Ascending aorta (tissue), 2 donors: ENCODE results near the gene CACNA1G. TPM values are rescaled to one million over a fixed set of nuclear protein-coding genes. Genes with fewer than 3 reads are reported as not detected.

Source experiments
- DNase-seq, 2 donors: peaks; one replicate each; pipeline ENCODE4 v3.0.0-alpha.2; 2019; ENCODE audit warnings: low spot score in 2 of 2
- H3K27ac ChIP-seq, 2 donors: fragments of 200-600 bp; sonication (generic); one replicate each; pipeline ENCODE4 v1.5.1; 2016 to 2017; ENCODE audit warnings: mild to moderate bottlenecking in 1 of 2
- H3K27me3 ChIP-seq: fragments of 200-600 bp; sonication (generic); one replicate; pipeline ENCODE4 v1.5.1; 2017
- H3K36me3 ChIP-seq, 2 donors: fragments of 200-600 bp; sonication (generic); one replicate each; pipeline ENCODE4 v1.5.1; 2016
- H3K4me1 ChIP-seq, 2 donors: fragments of 200-600 bp; sonication (generic); one replicate each; pipeline ENCODE4 v1.5.1; 2016 to 2017; ENCODE audit warnings: mild to moderate bottlenecking in 1 of 2
- H3K4me3 ChIP-seq, 2 donors: fragments of 200-600 bp; sonication (generic); one replicate each; pipeline ENCODE4 v1.5.1; 2016 to 2017; ENCODE audit warnings: mild to moderate bottlenecking in 1 of 2
- H3K9me3 ChIP-seq, 2 donors: fragments of 200-600 bp; sonication (generic); one replicate each; pipeline ENCODE4 v1.5.1; 2016
- intact Hi-C: fragments of 100-400 bp; cut with DNase I; formaldehyde crosslinking; loops from one replicate; pipeline ENCODE4 v1.15.1; 2023
- total RNA-seq: library from RNA; depleted of rRNA; stranded (reverse); fragments of >200 nt; gene quantifications from one replicate; pipeline ENCODE4 v1.1.0, GENCODE V29; 2016
- TF ChIP-seq, protein P1 (sequence below), 3 experiments: fragments of 200-600 bp in 2 of 3; fragments of 450-650 bp in 1 of 3; sonication (generic) in 2 of 3; IDR thresholded peaks; one replicate each; pipeline ENCODE4 v1.5.1; 2016 to 2019; ENCODE audit warnings: antibody characterized with exemption in 3 of 3, mild to moderate bottlenecking in 1 of 3, moderate library complexity in 1 of 3

Gene CACNA1G
- total RNA-seq, result 1.2 TPM

DNA sequence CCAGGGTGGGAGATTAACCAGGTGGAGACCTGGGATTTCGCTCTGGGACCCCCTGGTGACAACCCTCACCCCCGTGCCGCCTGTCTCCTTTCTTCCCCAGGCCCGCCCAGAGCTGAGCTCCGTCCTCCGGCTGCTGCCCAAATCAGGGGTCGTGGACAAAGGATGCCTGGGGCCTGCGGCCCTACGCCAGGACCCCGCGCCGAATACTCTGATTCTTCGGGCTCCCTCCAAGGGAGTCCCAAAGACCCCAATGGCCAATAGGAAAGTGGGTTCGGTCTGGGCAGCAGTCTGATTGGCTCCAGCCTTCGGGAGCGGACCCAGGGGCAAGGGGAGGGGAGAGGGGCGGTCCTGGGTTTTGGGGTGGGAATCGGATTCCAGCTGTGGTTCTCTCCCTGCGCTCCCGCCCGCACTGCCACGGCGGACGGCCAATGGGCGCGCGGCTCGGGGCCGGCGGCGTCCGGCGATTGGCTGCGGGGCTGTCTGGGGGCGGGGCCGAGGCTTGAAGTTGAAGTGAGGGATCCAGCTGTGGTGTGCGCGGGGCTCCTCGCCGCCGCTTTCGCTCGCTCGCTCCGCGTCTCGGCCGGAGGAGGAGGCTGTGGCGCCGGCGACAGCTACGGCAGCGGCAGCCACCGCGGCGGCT lies at the start of gene CACNA1G:
Gene CACNA1G (plus strand): TSS at position 531 of the 640 bp plus-strand sequence. CDS start 745 bp downstream, outside the sequence.
- H3K27ac ChIP-seq, result no peak within 1 kb of the TSS
- H3K36me3 ChIP-seq, result peaks cover 4 to 8% of the 10 kb centered on the region in 2 donors
- peak within 1 kb of the TSS; percentile 57 to 74 for H3K4me3 ChIP-seq
- intact Hi-C loops, result loop anchor here (5.0 kb wide), 1 partner anchor 72 kb away; the partner anchor contains the start of gene ABCC3
- peaks cover 10% of the 10 kb centered on the region for H3K27me3 ChIP-seq
- peak; percentile 47 to 95 for DNase-seq
- TF ChIP-seq, protein P1, sequence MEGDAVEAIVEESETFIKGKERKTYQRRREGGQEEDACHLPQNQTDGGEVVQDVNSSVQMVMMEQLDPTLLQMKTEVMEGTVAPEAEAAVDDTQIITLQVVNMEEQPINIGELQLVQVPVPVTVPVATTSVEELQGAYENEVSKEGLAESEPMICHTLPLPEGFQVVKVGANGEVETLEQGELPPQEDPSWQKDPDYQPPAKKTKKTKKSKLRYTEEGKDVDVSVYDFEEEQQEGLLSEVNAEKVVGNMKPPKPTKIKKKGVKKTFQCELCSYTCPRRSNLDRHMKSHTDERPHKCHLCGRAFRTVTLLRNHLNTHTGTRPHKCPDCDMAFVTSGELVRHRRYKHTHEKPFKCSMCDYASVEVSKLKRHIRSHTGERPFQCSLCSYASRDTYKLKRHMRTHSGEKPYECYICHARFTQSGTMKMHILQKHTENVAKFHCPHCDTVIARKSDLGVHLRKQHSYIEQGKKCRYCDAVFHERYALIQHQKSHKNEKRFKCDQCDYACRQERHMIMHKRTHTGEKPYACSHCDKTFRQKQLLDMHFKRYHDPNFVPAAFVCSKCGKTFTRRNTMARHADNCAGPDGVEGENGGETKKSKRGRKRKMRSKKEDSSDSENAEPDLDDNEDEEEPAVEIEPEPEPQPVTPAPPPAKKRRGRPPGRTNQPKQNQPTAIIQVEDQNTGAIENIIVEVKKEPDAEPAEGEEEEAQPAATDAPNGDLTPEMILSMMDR (IDR thresholded peaks at IDR 0.05), result no peak
- no peaks in the 10 kb centered on the region for H3K9me3 ChIP-seq
- H3K4me1 ChIP-seq, result peaks cover 22 to 44% of the 10 kb centered on the region in 2 donors

DNA sequence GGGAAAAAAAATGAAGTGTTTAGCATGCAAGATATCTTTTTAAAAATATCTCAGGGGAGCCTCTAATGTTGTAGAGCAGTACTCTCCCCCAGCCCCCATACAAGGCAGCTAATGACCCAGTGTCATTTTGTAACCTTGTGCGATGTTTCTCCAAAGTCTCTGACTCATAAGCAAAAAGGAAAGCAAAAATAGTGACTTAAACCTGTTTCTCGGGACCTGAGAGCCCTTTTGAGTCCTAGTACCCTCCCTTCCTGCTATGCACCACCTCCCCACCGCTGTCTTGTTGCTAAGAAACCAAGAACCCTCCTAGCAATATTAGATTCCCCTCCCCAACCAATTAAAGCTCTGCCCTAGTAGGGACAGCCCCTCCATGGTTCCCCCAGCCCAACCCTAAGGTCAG lies 49.5 kb upstream of the CACNA1G start:
- TF ChIP-seq, protein P1 (IDR thresholded peaks at IDR 0.05), result no peak
- no peaks in the 10 kb centered on the region for H3K36me3 ChIP-seq
- H3K4me3 ChIP-seq, result no peak overlapping the region
- no peak for DNase-seq
- peaks cover 3 to 4% of the 10 kb centered on the region in 2 donors for H3K4me1 ChIP-seq
- intact Hi-C loops, result no loop called here
- H3K9me3 ChIP-seq, result no peaks in the 10 kb centered on the region
- no peaks in the 10 kb centered on the region for H3K27me3 ChIP-seq
- no peak overlapping the region for H3K27ac ChIP-seq

DNA sequence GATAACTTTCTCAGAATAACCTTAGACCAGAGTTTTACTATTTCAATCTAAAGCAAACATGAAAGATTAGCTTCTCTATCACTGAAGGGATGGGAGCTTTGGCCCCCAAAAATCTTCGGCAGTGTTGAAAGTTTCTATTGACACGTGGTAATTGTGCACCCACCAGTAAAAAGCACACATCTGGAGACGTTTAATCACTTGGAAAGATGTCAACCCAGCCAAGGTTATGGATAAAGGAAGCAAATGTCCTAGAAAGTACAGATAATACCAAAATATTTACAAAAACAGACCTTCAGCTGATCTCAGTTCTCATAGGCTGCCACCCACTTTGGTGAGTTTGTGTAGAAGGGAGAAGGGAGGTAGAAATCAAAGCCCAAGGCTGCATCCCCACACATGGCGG lies 47.0 kb upstream of the CACNA1G start:
- H3K4me1 ChIP-seq, result peaks cover 0 to 3% of the 10 kb centered on the region in 2 donors
- H3K36me3 ChIP-seq, result no peaks in the 10 kb centered on the region
- TF ChIP-seq, protein P1 (IDR thresholded peaks at IDR 0.05), result no peak
- no peak for DNase-seq
- no peaks in the 10 kb centered on the region for H3K27me3 ChIP-seq
- H3K9me3 ChIP-seq, result no peaks in the 10 kb centered on the region
- intact Hi-C loops, result no loop called here
- no peak overlapping the region for H3K4me3 ChIP-seq
- no peak overlapping the region for H3K27ac ChIP-seq

DNA sequence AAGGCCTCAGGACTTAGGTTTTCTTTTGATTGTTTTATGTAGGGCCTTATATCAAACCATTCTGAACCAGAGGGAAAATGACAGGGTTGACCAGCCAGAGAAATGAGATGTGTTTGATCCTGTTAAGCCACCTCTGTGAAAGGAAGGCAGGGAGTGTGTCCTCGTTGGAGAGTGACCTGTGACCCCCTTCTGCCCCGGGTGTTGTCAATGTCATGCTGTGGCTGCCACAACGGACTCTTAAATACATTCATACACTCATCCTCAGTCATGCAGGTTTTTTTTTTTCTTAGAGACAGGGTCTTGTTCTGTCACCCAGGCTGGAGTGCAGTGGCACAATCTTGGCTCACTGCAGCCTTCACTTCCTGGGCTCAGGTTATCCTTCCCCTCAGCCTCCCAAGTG lies 46.1 kb upstream of the CACNA1G start:
- no peaks in the 10 kb centered on the region for H3K27me3 ChIP-seq
- intact Hi-C loops, result no loop called here
- no peaks in the 10 kb centered on the region for H3K36me3 ChIP-seq
- H3K4me3 ChIP-seq, result no peak overlapping the region
- no peaks in the 10 kb centered on the region for H3K4me1 ChIP-seq
- no peaks in the 10 kb centered on the region for H3K9me3 ChIP-seq
- no peak overlapping the region for H3K27ac ChIP-seq
- no peak for DNase-seq
- TF ChIP-seq, protein P1 (IDR thresholded peaks at IDR 0.05), result no peak

DNA sequence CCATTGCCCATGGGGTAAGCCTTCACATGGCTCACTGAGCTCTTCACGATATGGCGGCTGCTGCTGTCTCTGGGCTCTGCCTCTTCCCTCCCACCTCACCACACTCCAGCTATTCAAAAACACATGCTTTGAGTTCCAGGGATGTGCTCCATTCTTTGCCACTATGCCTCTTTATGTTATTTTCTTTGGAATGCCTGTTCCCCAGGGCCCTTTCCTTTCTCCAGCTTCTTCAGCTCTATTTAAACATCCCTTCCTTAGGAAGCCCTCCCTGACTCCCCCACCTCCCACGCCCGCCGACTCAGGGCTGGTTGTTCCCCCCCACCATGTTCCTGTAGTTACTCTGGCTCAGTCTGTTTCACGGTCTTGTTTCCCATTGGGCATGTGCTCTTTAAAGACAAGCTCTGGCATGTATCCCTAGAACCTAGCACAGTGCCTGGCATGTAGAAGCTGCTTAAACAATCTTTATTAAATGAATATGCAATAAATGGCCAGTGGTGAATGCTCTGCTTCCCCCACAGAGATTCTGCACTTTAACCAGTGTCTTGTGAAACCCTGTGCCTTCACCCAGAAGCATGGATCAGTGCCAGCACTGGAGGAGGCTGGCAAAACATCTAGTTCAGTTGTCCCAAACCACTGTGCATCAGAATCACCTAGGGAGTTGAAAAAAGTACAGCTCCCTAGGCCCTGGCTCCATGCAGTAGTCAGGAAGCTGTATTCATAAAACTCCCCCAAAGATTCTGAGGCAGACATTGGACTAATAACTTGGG lies 45.4 kb upstream of the CACNA1G start:
- Histone ChIP-seq H3K9me3 (no peaks in the 10 kb centered on the region), H3K27ac (no peak overlapping the region), H3K4me3 (no peak overlapping the region), H3K36me3 (no peaks in the 10 kb centered on the region), H3K27me3 (no peaks in the 10 kb centered on the region), H3K4me1 (no peaks in the 10 kb centered on the region)
- no peak for DNase-seq
- TF ChIP-seq, protein P1 (IDR thresholded peaks at IDR 0.05), result no peak
- intact Hi-C loops, result no loop called here
